GM19328 (cell line): ENCODE results near the gene DEAF1.

Experiments
- ATAC-seq: cut with Tn5 transposase; IDR thresholded peaks from one replicate; pipeline ENCODE4 v1.9.1; 2021; ENCODE audit warnings: mild to moderate bottlenecking, moderate library complexity; ENCODE audit not compliant: unreplicated experiment

DEAF1 gene

DNA sequence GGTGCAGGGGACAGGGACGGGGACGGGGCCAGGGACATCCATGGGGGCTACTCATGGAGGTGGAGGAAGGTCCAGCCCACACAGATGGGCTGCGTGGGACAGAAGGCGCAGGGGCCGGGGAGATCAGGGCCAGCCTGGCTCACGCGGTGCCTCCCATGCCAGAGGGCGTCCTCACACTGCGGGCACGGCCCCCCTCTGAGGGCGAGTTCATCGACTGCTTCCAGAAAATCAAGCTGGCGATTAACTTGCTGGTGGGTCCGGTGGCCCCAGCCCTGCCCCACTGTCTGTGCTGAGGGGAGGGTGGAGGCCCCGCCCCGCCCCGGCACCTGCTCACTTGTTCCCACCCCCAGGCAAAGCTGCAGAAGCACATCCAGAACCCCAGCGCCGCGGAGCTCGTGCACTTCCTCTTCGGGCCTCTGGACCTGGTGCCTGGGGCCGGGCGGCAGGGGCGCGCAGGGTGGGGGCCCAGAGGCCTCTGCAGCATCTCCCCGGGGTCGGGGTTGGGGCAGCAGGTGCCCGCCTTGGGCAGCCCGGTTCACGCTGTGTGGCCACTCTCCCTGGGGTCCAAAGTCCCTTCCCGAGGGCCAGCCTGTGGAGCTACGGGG lies 26.8 kb upstream of the DEAF1 start:
- no peak for ATAC-seq

DNA sequence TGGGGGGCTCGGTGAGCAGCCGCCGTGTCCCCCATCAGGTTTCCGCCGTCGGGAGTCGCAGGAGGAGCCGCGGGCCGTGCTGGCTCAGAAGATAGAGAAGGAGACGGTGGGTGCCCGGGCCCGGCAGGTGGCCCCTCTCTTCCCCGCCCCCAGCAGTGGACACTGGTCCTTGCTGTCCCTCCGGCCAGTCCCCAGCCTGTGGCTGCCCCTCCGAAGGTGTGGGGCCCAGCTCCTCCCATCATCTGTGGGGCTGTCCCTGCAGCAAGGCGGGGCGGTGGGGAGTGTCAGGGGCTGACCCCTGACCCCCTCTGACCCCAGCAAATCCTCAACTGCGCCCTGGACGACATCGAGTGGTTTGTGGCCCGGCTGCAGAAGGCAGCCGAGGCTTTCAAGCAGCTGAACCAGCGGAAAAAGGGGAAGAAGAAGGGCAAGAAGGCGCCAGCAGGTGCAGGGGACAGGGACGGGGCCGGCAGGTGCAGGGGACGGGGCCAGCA lies 26.3 kb upstream of the DEAF1 start:
- ATAC-seq: no peak

GRCh38 chr11:720642-721246 lies 25.7 kb upstream of the DEAF1 start:
- ATAC-seq: no peak

DNA sequence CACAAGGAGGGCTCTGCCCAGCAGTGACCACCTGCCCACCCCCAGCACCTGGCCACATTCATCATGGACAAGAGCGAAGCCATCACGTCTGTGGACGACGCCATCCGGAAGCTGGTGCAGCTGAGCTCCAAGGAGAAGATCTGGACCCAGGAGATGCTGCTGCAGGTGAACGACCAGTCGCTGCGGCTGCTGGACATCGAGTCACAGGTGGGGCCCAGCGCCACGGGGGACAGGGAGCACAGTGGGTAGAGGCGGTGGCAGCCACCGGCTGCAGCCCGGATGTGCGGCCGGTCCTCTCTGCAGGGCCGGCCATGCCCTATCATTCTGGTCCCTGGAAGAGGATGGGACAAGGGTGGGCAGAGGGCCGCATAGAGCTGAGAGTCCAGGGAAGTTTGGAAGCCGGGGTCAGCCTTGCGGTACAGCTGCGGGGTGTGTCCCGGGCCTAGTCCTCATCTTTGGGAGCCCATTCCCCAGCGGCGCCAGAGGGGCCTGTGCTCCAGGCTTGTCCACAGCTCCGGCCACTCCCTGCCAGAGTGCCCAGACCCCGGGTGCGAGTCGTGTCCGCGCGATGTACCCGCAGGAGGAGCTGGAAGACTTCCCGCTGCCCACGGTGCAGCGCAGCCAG lies 25.1 kb upstream of the DEAF1 start:
- ATAC-seq: no peak

GRCh38 chr11:719214-720016 lies 24.4 kb upstream of the DEAF1 start:
- no peak for ATAC-seq

GRCh38 chr11:714436-714835 lies 19.4 kb upstream of the DEAF1 start:
- ATAC-seq: no peak

GRCh38 chr11:709109-709997 lies 14.3 kb upstream of the DEAF1 start:
- ATAC-seq: no peak

DNA sequence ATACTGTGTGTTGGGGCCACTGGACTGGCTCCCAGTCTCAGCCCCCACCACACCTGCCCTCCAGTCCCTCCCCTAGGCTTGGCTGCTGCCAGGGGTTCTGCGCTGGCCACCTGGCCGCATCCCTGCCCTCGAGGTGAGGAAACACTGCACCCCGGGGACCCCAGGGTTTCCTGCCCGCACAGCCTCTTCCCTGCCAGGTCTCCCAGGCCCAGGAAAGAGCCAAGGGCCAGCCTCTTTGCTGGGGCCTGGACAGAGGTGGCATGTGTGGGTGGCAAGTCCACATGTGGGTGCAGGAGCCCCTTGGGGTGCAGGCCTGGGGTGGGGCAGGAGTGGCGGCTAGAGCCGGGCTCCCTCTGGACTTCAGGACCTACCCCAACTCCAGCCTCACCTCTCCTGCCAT lies 13.5 kb upstream of the DEAF1 start:
- no peak for ATAC-seq

- ATAC-seq: no peak
Measured at GRCh38 chr11:707817-708420, 12.9 kb upstream of the DEAF1 start.

GRCh38 chr11:706957-707816 lies 12.2 kb upstream of the DEAF1 start:
- no peak for ATAC-seq

GRCh38 chr11:706439-706956 lies 11.5 kb upstream of the DEAF1 start:
- no peak for ATAC-seq

GRCh38 chr11:705646-706438 lies 10.8 kb upstream of the DEAF1 start, which contains the start of gene EPS8L2:
TSS of gene EPS8L2 (plus strand) at chr11:706231. CDS start at chr11:709408, 3,177 bp downstream.
- ATAC-seq: no peak

- ATAC-seq: no peak
Measured at GRCh38 chr11:704781-705645, 10.0 kb upstream of the DEAF1 start.

- ATAC-seq: no peak
Measured at GRCh38 chr11:704228-704674, 9.2 kb upstream of the DEAF1 start.

- ATAC-seq: no peak
Measured at GRCh38 chr11:703506-703905, 8.5 kb upstream of the DEAF1 start.

DNA sequence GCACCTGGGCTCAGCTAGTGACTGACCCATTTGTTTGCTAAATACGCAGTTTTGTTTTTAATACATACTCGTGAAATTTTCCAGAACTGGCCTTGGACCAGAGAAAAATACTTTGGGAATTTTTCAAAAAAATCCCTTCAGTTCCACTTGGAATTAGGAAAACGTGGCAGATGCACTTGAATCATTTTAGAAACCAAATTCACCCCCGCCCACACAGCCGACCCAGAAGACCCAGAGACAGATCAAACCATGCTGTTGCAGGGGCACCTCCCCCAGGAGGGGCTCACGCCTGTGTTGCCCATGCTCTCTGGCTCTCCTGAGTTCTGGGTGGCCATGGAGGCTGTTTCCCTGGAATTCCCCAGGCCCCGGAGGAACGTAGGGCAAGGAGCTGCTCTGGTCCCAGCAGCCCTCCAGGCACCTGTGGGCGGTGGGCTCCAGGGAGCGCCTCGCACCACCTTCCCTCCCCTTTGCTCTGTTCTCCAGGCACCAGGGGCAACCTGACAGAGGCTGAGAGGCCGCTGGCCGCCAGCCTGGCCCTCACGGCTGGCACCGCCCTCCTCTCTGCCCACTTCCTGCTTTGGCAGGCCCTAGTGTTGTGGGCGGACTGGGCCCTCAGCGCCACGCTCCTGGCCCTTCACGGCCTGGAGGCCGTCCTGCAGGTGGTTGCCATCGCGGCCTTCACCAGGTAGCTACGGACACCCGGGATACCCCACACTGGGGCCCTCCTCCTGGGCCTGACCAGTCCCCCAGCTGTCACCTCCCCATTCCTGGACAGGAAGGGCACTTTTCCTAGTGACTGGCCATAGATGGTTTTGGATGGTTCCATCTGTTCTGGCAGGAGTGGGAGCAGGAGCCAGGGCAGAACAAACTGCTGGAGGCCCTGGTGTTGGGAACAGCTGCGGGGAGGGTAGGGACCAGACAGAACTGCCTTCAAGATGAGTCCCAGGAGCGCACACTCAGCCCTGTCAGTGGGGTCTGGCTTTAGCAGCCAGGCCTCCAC lies 7.7 kb upstream of the DEAF1 start:
- ATAC-seq: no peak
